Neural cell (in vitro differentiated cells): ENCODE results near the gene RIN3. TPM values are rescaled to one million over a fixed set of nuclear protein-coding genes. Genes with fewer than 3 reads are reported as not detected.

Source experiments
- H2AFZ ChIP-seq: fragments of 200-600, 300-800 bp; sonication (generic), shearing (Covaris generic); 2 replicates; pipeline ENCODE4 v1.6.0; 2014; ENCODE audit warnings: low read depth, mild to moderate bottlenecking, antibody characterized with exemption, low read length, moderate library complexity
- H3F3A ChIP-seq: fragments of 200-600 bp; shearing (Covaris generic); 2 replicates; pipeline ENCODE4 v1.6.1; 2016; ENCODE audit warnings: mild to moderate bottlenecking, moderate library complexity, mixed read lengths, antibody characterized with exemption, low read length; ENCODE audit not compliant: insufficient read depth, poor library complexity, severe bottlenecking
- H3K27ac ChIP-seq: fragments of 200-600, 300-800 bp; sonication (generic), shearing (Covaris generic); 2 replicates; pipeline ENCODE4 v1.5.1; 2014; ENCODE audit warnings: mild to moderate bottlenecking, low read length, moderate library complexity
- H3K27me3 ChIP-seq: fragments of 300-800, 200-600 bp; sonication (generic), shearing (Covaris generic); 2 replicates; pipeline ENCODE4 v1.6.0; 2014; ENCODE audit warnings: mild to moderate bottlenecking, low read depth, low read length, moderate library complexity; ENCODE audit not compliant: insufficient read depth
- H3K36me3 ChIP-seq: fragments of 300-800, 200-600 bp; sonication (generic), shearing (Covaris generic); 2 replicates; pipeline ENCODE4 v1.5.1; 2014; ENCODE audit warnings: mild to moderate bottlenecking, antibody characterized with exemption, low read length, moderate library complexity; ENCODE audit not compliant: insufficient read depth
- H3K4me2 ChIP-seq: fragments of 300-800, 200-600 bp; sonication (generic), shearing (Covaris generic); 2 replicates; pipeline ENCODE4 v1.6.0; 2014; ENCODE audit warnings: mild to moderate bottlenecking, low read length
- H3K4me3 ChIP-seq: fragments of 300-800, 200-600 bp; sonication (generic), shearing (Covaris generic); 2 replicates; pipeline ENCODE4 v1.5.1; 2014; ENCODE audit warnings: mild to moderate bottlenecking, low read length, moderate library complexity
- H3K79me2 ChIP-seq: fragments of 200-600 bp; shearing (Covaris generic); replicated peaks from 2 replicates; pipeline ENCODE4 v1.6.0; 2014; ENCODE audit warnings: mild to moderate bottlenecking, low read length, moderate library complexity; ENCODE audit not compliant: insufficient read depth
- H3K9ac ChIP-seq: fragments of 300-800, 200-600 bp; sonication (generic), shearing (Covaris generic); 2 replicates; pipeline ENCODE4 v1.6.1; 2016; ENCODE audit warnings: mild to moderate bottlenecking, low read length, mixed read lengths
- H3K9me2 ChIP-seq: fragments of 200-600 bp; shearing (Covaris generic); 2 replicates; pipeline ENCODE4 v1.6.1; 2016; ENCODE audit warnings: mild to moderate bottlenecking, low read length, mixed read lengths; ENCODE audit not compliant: insufficient read depth
- H3K9me3 ChIP-seq: fragments of 200-600, 300-800 bp; sonication (generic), shearing (Covaris generic); 2 replicates; pipeline ENCODE4 v1.6.1; 2016; ENCODE audit warnings: mild to moderate bottlenecking, mixed run types, low read length, moderate library complexity, mixed read lengths
- H4K20me1 ChIP-seq: fragments of 200-600 bp; shearing (Covaris generic); 2 replicates; pipeline ENCODE4 v1.6.1; 2016; ENCODE audit warnings: mild to moderate bottlenecking, mixed run types; ENCODE audit not compliant: insufficient read depth
- EP300 ChIP-seq: fragments of 450-650 bp; conservative IDR thresholded peaks from 2 replicates; pipeline ENCODE4 v1.6.1; 2014; ENCODE audit warnings: antibody characterized with exemption, mild to moderate bottlenecking, moderate library complexity; ENCODE audit not compliant: poor library complexity, severe bottlenecking
- EZH2 ChIP-seq: fragments of 200-600, 300-800 bp; shearing (Covaris generic), sonication (generic); IDR thresholded peaks from 2 replicates; pipeline ENCODE4 v1.6.1; 2014; ENCODE audit warnings: antibody characterized with exemption, low read length, borderline replicate concordance, mild to moderate bottlenecking; ENCODE audit not compliant: insufficient read depth, poor library complexity, severe bottlenecking
- MXI1 ChIP-seq: fragments of 450-650 bp; conservative IDR thresholded peaks from 2 replicates; pipeline ENCODE4 v1.6.1; 2014; ENCODE audit warnings: antibody characterized with exemption, mild to moderate bottlenecking; ENCODE audit not compliant: poor library complexity, severe bottlenecking
- POLR2AphosphoS5 ChIP-seq: IDR thresholded peaks from 2 replicates; pipeline ENCODE4 v1.6.1; 2012
- RAD21 ChIP-seq: fragments of 450-650 bp; conservative IDR thresholded peaks from 2 replicates; pipeline ENCODE4 v1.6.1; 2014; ENCODE audit warnings: antibody characterized with exemption, mild to moderate bottlenecking, moderate library complexity
- REST ChIP-seq: IDR thresholded peaks from 2 replicates; pipeline ENCODE4 v1.6.1; 2012; ENCODE audit warnings: borderline replicate concordance
- SMC3 ChIP-seq: fragments of 450-650 bp; conservative IDR thresholded peaks from 2 replicates; pipeline ENCODE4 v1.6.1; 2014; ENCODE audit warnings: antibody characterized with exemption, mild to moderate bottlenecking, moderate library complexity; ENCODE audit not compliant: poor library complexity
- TAF1 ChIP-seq: IDR thresholded peaks from 2 replicates; pipeline ENCODE4 v1.6.1; 2012; ENCODE audit warnings: low read depth
- polyA plus RNA-seq: library from polyadenylated mRNA; depleted of rRNA; stranded (reverse); fragments of >200 nt; gene quantifications from 2 replicates; pipeline ENCODE4 v1.2.3, GENCODE V29; 2014
- TF ChIP-seq, protein P1 (sequence below): fragments of 450-650 bp; IDR thresholded peaks from 2 replicates; pipeline ENCODE4 v1.5.1; 2014; ENCODE audit warnings: antibody characterized with exemption, mild to moderate bottlenecking, moderate library complexity; ENCODE audit not compliant: poor library complexity, severe bottlenecking

The RIN3 gene
- polyA plus RNA-seq, 1 donor from 2014 or later = not detected

GRCh38 chr14:92704036-92704804 lies 190.6 kb downstream of the RIN3 start:
- no peak overlapping the region for H3K27ac ChIP-seq
- H3K9me3 ChIP-seq = no peaks in the 10 kb centered on the region
- no peaks in the 10 kb centered on the region for H3K79me2 ChIP-seq
- H3F3A ChIP-seq = no peaks in the 10 kb centered on the region
- no peak for TF ChIP-seq EP300
- TF ChIP-seq EZH2 = no peak
- TF ChIP-seq REST = no peak
- no peak for TF ChIP-seq POLR2AphosphoS5
- no peak for TF ChIP-seq TAF1
- TF ChIP-seq, protein P1, sequence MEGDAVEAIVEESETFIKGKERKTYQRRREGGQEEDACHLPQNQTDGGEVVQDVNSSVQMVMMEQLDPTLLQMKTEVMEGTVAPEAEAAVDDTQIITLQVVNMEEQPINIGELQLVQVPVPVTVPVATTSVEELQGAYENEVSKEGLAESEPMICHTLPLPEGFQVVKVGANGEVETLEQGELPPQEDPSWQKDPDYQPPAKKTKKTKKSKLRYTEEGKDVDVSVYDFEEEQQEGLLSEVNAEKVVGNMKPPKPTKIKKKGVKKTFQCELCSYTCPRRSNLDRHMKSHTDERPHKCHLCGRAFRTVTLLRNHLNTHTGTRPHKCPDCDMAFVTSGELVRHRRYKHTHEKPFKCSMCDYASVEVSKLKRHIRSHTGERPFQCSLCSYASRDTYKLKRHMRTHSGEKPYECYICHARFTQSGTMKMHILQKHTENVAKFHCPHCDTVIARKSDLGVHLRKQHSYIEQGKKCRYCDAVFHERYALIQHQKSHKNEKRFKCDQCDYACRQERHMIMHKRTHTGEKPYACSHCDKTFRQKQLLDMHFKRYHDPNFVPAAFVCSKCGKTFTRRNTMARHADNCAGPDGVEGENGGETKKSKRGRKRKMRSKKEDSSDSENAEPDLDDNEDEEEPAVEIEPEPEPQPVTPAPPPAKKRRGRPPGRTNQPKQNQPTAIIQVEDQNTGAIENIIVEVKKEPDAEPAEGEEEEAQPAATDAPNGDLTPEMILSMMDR = no peak
- no peak overlapping the region for H3K4me3 ChIP-seq
- H3K9me2 ChIP-seq = no peaks in the 10 kb centered on the region
- no peaks in the 10 kb centered on the region for H3K36me3 ChIP-seq
- no peak overlapping the region for H2AFZ ChIP-seq
- H3K27me3 ChIP-seq = no peaks in the 10 kb centered on the region
- H3K4me2 ChIP-seq = no peak overlapping the region
- H3K9ac ChIP-seq = no peak overlapping the region
- no peaks in the 10 kb centered on the region for H4K20me1 ChIP-seq

DNA sequence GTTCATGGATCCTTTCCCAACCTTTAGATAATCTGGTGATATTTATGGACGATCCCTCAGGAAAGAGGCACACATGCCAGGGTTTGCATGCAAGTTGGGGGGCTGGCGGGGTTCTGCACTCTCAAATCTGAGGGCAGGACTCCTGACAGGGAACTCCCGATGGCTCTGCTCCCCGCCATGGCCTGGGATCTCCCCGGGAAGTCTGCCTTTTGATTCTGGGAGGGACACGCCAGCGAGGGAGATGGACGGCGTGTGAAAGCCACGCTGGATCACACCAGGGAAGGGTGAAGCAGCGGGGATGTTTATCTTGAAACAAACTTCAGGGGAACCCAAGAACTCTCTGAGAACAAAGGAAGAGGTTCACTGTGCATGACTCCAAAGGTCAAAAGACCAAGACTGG lies 191.2 kb downstream of the RIN3 start:
- H3K9me2 ChIP-seq = no peaks in the 10 kb centered on the region
- no peaks in the 10 kb centered on the region for H4K20me1 ChIP-seq
- no peaks in the 10 kb centered on the region for H3K9me3 ChIP-seq
- no peak overlapping the region for H3K27ac ChIP-seq
- H3K4me3 ChIP-seq = no peak overlapping the region
- no peaks in the 10 kb centered on the region for H3K27me3 ChIP-seq
- H3K9ac ChIP-seq = no peak overlapping the region
- H3K4me2 ChIP-seq = no peak overlapping the region
- no peak overlapping the region for H2AFZ ChIP-seq
- TF ChIP-seq TAF1 (no peak), EP300 (no peak), SMC3 (no peak), POLR2AphosphoS5 (no peak), RAD21 (no peak), REST (no peak), EZH2 (no peak), MXI1 (no peak)
- TF ChIP-seq, protein P1 = no peak
- no peaks in the 10 kb centered on the region for H3K79me2 ChIP-seq
- no peaks in the 10 kb centered on the region for H3F3A ChIP-seq
- no peaks in the 10 kb centered on the region for H3K36me3 ChIP-seq
